NCI-H2196 (cell line): ENCODE measurements around the gene DCLK1.

ENCODE experiments used
- DNase-seq: peaks from one replicate; lab custom pipeline; 2025; ENCODE audit not compliant: unreplicated experiment; lab: John Stamatoyannopoulos, UW

Gene DCLK1

GRCh38 chr13:35835989-35836388 lies 295.2 kb downstream of the DCLK1 start:
- no peak for DNase-seq

- DNase-seq: no peak
Observed at GRCh38 chr13:35833608-35834275, 297.4 kb downstream of the DCLK1 start.

GRCh38 chr13:35833031-35833430 lies 298.2 kb downstream of the DCLK1 start:
- no peak for DNase-seq

- no peak for DNase-seq
Observed at GRCh38 chr13:35832551-35832950, 298.6 kb downstream of the DCLK1 start.

- DNase-seq: no peak
Observed at GRCh38 chr13:35830850-35831450, 300.2 kb downstream of the DCLK1 start.

GRCh38 chr13:35826626-35827254 lies 304.4 kb downstream of the DCLK1 start:
- no peak for DNase-seq

GRCh38 chr13:35824825-35825224 lies 306.4 kb downstream of the DCLK1 start:
- DNase-seq: no peak

- no peak for DNase-seq
Observed at GRCh38 chr13:35824395-35824794, 306.8 kb downstream of the DCLK1 start.

GRCh38 chr13:35822666-35823065 lies 308.5 kb downstream of the DCLK1 start:
- no peak for DNase-seq

GRCh38 chr13:35818633-35819067 lies 312.5 kb downstream of the DCLK1 start:
- DNase-seq: peak; percentile 5

- DNase-seq: no peak
Observed at GRCh38 chr13:35817642-35818607, 313.3 kb downstream of the DCLK1 start.

- DNase-seq: no peak
Observed at GRCh38 chr13:35814605-35815011, 316.6 kb downstream of the DCLK1 start.

GRCh38 chr13:35812736-35813135 lies 318.4 kb downstream of the DCLK1 start:
- DNase-seq: no peak

GRCh38 chr13:35810321-35810720 lies 320.9 kb downstream of the DCLK1 start:
- no peak for DNase-seq

GRCh38 chr13:35808846-35809245 lies 322.3 kb downstream of the DCLK1 start:
- DNase-seq: no peak

GRCh38 chr13:35804901-35805300 lies 326.3 kb downstream of the DCLK1 start:
- DNase-seq: no peak

- DNase-seq: no peak
Observed at GRCh38 chr13:35797991-35798390, 333.2 kb downstream of the DCLK1 start.

- DNase-seq: no peak
Observed at GRCh38 chr13:35797244-35797643, 333.9 kb downstream of the DCLK1 start.

GRCh38 chr13:35796623-35797022 lies 334.6 kb downstream of the DCLK1 start:
- no peak for DNase-seq

- DNase-seq: no peak
Observed at GRCh38 chr13:35794734-35795389, 336.3 kb downstream of the DCLK1 start.

- no peak for DNase-seq
Observed at GRCh38 chr13:35793823-35794222, 337.4 kb downstream of the DCLK1 start.
